ENCODE results near the gene NFATC3.

The NFATC3 gene

DNA sequence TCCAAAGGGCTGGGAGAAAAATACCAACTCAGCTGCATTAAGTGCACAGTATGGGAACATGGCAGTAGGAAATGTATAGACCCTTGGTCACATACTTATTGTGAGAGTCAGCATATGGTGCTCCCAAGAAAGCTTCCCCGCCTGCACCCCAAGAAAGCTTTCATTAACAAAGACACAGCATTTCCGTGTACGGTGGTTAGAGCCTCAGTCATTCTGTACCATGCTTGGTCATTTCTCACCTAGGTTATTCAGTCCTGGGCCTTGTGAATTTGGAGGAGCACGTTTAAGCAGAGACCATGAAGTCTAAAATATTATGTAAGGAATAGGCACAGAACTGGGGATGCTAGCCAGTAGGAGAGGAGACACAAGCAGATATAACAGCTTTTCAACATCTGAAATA, 94.7 kb downstream of the NFATC3 start:
- in situ Hi-C loops (cut with MboI; ENCODE audit: low sequenced_read_pairs) = no loop called here

DNA sequence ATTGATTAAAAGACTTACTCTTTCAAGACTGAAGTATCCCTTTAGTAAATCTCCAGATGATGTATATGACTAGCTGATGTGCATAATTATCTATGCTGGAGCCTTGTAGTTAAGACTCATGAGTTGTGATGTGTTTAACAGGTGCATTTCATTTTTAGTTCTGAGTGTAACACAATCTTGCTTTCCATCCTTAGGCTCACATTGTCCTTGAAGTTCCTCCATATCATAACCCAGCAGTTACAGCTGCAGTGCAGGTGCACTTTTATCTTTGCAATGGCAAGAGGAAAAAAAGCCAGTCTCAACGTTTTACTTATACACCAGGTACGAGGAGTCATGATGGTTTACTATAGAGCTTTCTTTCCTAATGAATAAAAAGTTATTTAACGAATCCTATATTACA, 97.9 kb downstream of the NFATC3 start:
- in situ Hi-C loops (cut with MboI; ENCODE audit: low sequenced_read_pairs) = no loop called here

DNA sequence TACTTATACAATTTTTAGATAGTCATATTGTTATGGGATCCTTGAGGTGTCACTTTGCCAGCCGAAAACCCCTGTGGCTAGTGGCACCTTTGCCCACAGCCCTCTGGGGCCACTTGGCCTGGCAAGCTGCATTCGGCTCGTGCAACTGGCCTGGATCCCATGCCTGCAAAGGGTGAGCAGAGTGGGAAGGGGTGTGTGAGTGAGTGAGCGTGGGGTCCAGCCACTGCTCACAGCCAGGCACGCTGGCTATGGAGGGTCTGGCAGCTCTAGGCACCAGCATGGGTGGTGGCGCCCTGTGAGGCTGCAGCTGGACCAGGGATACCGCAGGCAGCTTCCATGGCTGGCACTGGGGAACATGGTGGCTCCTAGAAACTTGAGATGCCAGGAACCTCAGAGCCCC, 101.7 kb downstream of the NFATC3 start:
- in situ Hi-C loops (cut with MboI; ENCODE audit: low sequenced_read_pairs) = no loop called here

- in situ Hi-C loops (cut with MboI; ENCODE audit: low sequenced_read_pairs) = no loop called here
Measured at GRCh38 chr16:68187505-68187904, 102.3 kb downstream of the NFATC3 start.

DNA sequence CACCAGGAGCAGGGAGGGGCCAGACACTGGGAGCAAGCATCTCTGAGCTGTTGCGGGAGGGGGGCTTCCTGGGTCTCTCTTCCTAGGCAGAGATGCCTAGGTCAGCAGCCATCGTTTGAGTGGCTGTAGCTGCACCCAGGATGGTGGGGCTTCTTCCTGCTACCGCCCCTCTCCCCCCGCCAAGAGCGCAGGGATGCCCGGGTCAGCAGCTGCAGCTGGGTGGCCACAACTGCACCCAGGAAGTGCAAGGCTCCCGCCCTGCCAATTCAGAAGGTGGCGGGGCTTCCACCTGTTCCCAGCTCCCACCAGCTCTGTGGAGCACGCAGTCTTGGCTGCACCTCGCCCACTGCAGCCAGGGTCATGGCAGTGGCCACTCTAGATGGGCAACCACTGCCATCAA, 103.0 kb downstream of the NFATC3 start:
- in situ Hi-C loops (cut with MboI; ENCODE audit: low sequenced_read_pairs) = no loop called here

GRCh38 chr16:68190081-68190480, 104.9 kb downstream of the NFATC3 start:
- in situ Hi-C loops (cut with MboI; ENCODE audit: low sequenced_read_pairs) = no loop called here

DNA sequence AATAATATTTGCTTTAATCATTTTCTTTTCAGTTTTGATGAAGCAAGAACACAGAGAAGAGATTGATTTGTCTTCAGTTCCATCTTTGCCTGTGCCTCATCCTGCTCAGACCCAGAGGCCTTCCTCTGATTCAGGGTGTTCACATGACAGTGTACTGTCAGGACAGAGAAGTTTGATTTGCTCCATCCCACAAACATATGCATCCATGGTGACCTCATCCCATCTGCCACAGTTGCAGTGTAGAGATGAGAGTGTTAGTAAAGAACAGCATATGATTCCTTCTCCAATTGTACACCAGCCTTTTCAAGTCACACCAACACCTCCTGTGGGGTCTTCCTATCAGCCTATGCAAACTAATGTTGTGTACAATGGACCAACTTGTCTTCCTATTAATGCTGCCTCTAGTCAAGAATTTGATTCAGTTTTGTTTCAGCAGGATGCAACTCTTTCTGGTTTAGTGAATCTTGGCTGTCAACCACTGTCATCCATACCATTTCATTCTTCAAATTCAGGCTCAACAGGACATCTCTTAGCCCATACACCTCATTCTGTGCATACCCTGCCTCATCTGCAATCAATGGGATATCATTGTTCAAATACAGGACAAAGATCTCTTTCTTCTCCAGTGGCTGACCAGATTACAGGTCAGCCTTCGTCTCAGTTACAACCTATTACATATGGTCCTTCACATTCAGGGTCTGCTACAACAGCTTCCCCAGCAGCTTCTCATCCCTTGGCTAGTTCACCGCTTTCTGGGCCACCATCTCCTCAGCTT, 105.8 kb downstream of the NFATC3 start:
- in situ Hi-C loops (cut with MboI; ENCODE audit: low sequenced_read_pairs) = no loop called here

DNA sequence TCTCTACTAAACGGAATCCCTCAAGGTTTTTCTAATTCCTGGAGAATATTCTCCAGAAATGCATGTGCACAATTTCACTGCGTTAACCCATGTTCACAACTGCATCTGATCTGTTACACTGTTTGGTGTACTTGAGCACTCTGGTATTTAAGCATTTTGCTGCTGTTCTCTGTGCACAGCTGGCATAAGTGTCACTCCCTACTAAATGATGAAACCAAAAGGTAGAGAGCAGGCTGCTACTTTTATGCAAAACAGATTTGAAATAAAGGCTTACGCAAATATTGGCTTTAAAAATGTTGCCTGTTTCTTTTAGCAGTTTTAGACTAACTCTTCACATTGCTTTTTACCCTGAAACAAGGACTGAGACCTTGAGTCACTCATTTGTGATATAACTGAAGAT, 109.1 kb downstream of the NFATC3 start:
- in situ Hi-C loops (cut with MboI; ENCODE audit: low sequenced_read_pairs) = no loop called here

DNA sequence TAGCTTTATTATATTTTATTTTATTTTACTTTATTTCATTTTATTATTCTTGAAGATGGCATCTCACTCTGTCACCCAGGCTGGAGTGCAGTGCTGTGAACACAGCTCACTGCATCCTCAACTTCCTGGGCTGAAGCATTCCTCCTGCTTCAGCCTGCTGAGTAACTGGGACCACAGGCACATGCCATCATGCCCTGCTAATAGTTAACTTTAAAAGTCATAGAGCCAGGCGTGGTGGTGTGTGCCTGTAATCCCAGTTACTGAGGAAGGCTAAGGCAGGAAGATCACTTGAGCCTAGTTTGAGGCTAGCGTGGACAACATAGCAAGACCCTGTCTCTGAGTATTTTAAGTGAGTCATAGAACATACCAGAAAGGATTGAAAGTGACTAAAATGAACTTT, 112.1 kb downstream of the NFATC3 start:
- in situ Hi-C loops (cut with MboI; ENCODE audit: low sequenced_read_pairs) = no loop called here

- in situ Hi-C loops (cut with MboI; ENCODE audit: low sequenced_read_pairs) = no loop called here
Measured at GRCh38 chr16:68200088-68200783, 115.1 kb downstream of the NFATC3 start.

- in situ Hi-C loops (cut with MboI; ENCODE audit: low sequenced_read_pairs) = no loop called here
Measured at GRCh38 chr16:68202091-68202519, 116.9 kb downstream of the NFATC3 start.

DNA sequence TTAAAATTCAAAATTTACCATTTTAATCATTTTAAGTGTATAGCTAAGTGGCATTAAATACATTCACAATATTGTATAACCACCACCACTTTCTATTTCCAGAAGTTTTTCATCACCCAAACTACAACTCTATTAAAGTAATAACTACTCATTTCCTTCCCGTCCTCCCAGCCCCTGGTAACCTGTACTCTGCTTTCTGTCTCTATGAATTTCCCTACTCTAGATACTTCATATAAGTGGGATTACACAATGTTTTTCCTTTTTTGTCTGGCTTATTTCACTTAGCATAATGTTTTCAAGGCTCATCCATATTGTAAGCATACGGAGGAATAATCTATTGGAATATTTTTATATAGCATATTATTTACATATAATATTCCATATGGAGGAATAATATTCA, 121.1 kb downstream of the NFATC3 start:
- in situ Hi-C loops (cut with MboI; ENCODE audit: low sequenced_read_pairs) = no loop called here

- in situ Hi-C loops (cut with MboI; ENCODE audit: low sequenced_read_pairs) = no loop called here
Measured at GRCh38 chr16:68214726-68215125, 129.6 kb downstream of the NFATC3 start.

- in situ Hi-C loops (cut with MboI; ENCODE audit: low sequenced_read_pairs) = no loop called here
Measured at GRCh38 chr16:68215302-68215701, 130.1 kb downstream of the NFATC3 start.

DNA sequence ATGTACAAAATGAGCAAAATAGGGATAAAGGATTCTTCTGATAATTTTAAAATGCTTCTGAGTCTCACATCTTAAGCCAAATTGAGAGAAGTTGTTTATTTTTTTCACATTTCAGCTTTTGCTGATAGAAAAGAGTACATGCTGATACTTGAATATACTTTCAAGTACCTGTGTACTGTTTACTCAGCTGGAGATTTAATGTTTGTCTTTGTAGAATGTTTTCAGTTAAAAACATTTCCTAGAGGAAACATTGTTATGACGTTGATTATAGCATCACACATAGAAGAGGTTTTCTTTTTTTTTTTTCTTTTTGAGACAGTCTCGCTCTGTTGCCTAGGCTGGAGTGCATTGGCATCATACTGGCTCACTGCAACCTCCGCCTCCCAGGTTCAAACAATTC, 131.1 kb downstream of the NFATC3 start:
- in situ Hi-C loops (cut with MboI; ENCODE audit: low sequenced_read_pairs) = no loop called here

- in situ Hi-C loops (cut with MboI; ENCODE audit: low sequenced_read_pairs) = no loop called here
Measured at GRCh38 chr16:68217506-68217905, 132.3 kb downstream of the NFATC3 start.

DNA sequence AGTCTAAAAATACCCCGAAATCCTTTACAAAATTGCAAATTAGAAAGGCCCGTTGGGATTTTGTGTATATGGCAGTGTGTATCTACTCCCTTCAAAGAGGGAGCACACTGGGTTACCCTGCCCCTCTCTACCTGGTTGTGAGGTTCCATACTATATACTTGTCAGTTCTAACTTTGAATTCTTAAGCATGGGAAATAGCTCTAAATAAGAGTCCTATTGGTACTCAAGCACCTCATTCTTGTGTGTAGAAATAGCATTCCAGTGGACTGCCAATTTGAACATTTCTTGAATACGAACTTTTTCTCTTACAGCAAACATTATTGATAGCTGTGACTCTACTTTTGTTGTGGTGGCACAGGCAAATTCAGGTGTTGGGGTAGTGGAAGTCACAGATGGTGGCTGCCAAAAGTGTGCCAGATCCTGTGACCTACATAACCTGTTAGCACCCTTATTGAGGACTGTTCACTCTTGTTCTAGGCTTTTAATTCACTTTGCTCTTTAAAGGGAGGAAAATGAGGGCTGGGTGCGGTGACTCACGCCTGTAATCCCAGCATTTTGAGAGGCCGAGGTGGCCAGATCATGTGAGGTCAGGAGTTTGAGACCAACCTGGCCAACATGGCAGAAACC, 134.7 kb downstream of the NFATC3 start:
- in situ Hi-C loops (cut with MboI; ENCODE audit: low sequenced_read_pairs) = no loop called here

GRCh38 chr16:68223072-68223471, 137.9 kb downstream of the NFATC3 start:
- in situ Hi-C loops (cut with MboI; ENCODE audit: low sequenced_read_pairs) = no loop called here

DNA sequence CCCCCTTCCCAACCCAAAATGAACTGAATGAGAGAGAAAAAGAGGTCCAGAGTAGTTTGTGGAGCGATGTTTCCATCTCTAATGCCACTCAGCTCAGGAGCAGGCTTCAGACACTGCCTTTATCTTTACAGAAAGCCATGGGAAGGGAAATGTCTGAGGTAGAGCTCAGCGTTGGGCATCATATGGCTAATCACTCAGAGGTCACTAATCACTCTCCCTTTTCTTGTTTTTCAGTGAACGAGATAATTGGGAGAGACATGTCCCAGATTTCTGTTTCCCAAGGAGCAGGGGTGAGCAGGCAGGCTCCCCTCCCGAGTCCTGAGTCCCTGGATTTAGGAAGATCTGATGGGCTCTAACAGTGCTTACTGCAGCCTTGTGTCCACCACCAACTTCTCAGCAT, 140.9 kb downstream of the NFATC3 start:
- in situ Hi-C loops (cut with MboI; ENCODE audit: low sequenced_read_pairs) = no loop called here

DNA sequence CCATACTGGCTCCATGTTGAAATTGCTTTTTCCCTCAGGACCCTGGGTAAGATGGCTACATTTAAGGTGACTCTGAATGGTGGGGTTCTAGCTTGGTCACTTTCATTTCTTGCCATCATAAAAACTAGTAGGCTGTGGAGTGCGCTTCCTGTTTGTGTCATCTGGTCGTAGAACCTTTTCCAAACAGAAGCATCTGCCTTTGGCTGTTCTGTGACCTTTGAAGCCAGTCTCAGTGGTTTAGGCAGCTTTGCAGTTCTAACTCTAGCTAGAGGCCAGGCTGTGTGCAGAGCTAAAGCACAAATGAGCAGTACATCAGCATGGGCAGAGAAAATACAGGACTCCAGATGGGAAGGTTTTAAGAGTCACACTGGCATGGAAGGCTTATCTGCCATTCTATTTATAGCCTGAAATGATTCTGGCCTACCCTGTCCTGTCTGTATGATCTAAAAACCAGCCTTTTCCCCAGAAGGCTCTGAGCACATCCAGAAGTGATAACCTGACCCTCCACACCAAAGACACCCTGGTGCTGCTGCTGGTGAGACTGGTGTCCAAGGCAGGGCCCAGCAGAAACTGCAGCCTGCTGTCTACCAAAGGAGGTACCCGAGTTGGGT, 142.1 kb downstream of the NFATC3 start:
- in situ Hi-C loops (cut with MboI; ENCODE audit: low sequenced_read_pairs) = no loop called here

- in situ Hi-C loops (cut with MboI; ENCODE audit: low sequenced_read_pairs) = no loop called here
Measured at GRCh38 chr16:68227850-68228553, 142.8 kb downstream of the NFATC3 start.
